Measurements from ENCODE around the gene CES2. TPM values are rescaled to one million over a fixed set of nuclear protein-coding genes. Genes with fewer than 3 reads are reported as not detected.
"Not testable (repeated sequence)": the region's sequence is repeated elsewhere in the genome, so short reads cannot be mapped to it uniquely, and the experiment has no call there.

CES2 gene
- polyA plus RNA-seq, 10 donors, result 22.3 to 28.6 (median 26.0) TPM

DNA sequence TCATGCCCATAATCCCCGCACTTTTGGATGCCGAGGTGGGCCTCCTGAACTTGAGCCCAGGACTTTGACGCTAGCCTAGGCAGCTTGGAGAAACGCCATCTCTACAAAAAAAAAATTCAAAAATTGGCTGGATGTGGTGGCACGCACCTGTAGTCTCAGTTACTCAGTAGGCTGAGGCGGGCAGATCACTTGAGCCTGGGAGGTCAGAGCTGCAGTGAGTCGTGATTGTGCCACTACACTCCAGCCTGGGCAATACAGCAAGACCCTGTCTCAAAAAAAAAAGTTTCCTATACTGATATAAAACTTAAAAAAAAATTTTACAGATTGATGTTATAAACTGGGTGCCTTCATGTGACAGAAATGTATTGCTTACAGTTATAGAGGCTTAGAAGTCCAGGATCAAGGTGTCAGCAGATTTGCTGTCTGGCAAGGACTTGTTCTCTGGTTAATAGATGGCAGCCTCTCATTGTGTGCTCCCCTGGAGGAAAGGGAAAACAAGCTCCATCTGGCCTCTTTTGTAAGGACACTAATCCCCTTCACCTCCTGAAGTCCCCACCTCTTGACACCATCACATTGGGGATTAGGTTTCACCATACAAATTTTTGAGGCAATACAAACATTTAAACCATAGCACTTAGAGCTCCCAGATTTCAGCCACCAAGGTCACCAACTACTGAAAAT is 17.3 kb downstream of the CES2 start:
- no peak for DNase-seq

DNA sequence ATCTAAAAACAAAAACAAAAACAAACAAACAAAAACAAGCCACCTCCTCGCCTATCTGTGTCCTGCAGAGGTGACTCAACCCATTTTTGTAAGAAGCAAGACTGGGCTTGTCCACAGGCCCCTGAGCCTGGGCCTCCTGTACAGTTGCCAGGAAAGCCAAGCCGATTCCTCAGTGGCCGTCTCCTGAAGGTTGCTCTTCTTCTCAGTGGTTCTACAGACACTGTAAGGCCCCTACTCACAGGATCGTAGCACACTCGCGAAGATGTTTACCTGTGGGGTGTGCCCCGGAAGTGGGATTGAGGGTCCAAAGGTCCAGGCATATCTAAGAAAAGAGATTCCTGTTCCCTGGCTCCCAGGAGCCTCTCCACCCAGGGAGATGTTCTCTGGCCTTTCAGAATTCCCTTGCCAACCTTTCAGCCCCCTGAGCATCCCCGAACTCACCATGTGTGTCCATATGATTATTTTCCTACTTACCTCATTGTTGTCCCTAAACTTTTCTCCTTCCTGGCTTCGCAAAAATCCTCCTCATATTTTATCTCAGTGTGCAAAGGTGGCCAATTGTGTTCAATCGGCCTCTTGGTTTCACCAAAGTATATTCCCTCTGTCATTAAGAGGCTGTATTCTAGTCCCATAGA is 18.3 kb downstream of the CES2 start:
- no peak for DNase-seq

DNA sequence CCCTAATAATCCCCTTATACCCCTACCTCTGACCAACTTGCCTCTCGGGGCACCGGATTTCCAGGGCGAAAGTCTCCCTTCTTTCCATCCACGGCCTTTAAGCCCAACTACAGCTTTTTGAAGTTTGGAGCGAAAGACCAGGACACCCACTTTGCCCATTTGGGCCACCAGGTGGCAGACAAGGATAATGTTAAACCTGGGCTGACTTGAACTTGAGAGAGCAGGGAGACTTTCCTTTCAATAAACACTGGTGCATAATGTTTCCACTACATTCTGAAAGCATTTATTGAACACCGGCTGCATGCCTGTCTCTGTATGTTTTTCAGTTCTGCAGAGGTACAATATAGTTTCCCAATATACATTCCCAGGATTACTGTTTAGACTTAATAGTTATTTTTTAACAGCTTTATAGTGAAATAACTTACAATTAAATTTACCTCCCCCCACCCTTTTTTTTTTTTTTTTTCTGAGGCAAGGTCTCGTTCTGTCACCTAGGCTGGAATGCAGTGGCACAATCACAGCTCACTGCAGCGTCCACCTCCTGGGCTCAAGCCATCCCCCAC is 18.9 kb downstream of the CES2 start:
- peak; percentile 68 to 85 (median 78) for DNase-seq

DNA sequence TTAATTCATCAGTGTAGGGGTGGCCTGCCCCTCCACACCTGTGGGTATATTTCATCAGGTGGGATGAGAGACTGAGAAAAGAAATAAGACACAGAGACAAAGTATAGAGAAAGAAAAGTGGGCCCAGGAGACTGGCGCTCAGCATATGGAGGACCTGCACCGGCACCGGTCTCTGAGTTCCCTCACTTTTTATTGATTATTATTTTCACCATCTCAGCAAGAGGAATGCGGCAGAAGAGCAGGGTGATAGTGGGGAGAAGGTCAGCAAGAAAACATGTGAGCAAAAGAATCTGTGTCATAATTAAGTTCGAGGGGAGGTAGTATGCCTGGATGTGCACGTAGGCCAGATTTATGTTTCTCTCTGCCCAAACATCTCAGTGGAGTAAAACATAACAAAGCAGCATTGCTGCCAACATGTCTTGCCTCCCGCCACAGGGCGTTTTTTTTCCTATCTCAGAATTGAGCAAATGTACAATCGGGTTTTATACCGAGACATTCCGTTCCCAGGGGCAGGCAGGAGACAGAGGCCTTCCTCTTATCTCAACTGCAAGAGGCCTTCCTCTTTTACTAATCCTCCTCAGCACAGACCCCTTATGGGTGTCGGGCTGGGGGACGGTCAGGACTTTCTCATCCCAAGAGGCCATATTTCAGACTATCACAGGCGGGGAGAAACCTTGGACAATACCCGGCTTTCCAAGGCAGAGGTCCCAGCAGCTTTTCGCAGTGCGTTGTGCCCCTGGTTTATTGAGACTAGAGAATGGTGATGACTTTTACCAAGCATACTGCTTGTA is 20.2 kb downstream of the CES2 start:
- DNase-seq, result not testable (repeated sequence)

DNA sequence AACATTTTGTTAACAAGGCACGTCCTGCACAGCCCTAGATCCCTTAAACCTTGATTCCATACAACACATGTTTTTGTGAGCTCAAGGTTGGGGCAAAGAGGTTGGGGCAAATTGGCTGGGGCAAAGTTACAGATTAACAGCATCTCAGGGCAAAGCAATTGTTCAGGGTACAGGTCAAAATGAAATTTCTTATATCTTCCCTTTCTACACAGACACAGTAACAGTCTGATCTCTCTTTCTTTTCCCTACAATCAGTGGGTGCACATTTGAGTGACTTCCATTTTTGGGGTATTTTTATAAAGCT is 20.8 kb downstream of the CES2 start:
- DNase-seq, result not testable (repeated sequence)

DNA sequence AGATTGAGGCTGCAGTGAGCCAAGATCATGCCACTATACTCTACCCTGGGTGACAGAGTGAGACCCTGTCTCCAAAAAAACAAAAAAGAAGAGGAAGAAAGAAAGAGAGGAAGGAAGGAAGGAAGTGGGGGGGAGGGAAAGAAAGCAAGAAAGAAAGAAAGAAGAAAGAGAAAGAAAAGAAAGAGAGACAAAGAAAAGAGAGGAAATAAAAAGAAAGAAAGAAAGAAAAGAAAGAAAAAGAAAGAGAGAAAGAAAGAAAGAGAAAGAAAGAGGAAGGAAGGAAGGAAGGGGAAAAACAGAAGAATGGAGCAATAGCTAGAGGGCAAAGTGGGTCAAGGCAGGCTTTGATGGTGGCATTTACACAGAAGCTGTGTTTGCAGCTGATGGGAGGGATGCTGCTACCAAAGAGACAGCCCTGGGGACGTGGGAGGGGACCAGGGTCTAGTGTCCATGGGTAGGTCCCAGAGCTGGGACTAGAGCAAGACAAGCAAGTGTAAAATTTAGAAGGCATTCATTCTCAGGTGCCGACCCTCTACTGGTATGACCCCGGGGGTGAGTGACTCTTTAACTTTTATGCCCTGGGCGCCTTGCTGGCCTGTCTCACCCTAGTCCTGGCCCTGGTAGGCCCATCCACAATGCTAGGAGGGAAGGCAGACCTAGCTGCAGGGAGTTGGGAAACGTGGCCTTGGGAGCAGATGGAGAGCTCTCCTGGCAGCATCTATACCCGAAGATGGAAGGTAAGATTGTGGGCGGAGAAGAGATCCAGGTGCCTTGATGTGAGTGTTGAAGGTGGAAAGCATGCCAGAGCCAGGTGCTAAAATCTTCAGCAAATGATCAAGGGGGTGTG is 23.8 kb downstream of the CES2 start:
- no peak for DNase-seq

DNA sequence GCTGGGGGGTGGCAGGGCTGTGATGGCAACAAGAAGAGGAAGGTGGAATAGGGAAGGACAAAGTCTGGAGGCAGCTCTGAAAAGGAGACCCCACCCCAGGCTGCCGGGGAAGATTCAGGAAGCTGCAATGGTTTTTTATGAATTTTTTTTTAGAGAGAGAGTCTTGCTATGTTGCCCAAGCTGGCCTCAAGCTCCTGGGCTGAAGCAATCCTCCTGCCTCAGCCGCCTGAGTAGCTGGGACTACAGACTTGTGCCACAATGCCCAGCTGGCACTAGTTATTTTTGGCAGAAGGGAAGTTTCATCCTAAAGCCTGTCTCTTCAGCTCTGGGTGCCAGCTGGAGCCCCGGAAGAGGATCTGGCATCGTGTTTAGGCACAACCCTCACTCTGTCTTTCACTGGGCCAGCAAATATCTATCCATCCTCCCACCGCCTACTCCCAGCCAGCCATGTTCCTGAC is 24.4 kb downstream of the CES2 start:
- peak in 2 of 3 donors; percentile 22 to 33 for DNase-seq

DNA sequence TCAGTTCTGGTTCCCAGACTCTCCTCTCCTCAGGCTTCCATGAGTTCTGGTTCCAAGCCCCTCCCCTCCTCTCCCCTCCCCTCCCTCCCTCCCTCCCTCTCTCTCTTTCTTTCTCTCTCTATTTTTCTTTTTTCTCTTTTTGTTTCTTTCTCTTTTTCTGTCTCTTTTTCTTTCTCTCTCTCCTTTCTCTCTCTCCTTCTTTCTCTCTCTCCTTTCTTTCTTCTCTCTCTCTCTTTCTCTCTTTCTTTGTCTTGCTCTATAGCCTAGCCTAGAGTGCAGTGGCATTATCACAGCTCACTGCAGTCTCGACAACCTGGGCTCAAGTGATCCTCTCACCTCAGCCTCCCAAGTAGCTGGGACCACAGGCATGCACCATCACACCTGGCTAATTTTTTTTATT is 25.0 kb downstream of the CES2 start:
- DNase-seq, result no peak

DNA sequence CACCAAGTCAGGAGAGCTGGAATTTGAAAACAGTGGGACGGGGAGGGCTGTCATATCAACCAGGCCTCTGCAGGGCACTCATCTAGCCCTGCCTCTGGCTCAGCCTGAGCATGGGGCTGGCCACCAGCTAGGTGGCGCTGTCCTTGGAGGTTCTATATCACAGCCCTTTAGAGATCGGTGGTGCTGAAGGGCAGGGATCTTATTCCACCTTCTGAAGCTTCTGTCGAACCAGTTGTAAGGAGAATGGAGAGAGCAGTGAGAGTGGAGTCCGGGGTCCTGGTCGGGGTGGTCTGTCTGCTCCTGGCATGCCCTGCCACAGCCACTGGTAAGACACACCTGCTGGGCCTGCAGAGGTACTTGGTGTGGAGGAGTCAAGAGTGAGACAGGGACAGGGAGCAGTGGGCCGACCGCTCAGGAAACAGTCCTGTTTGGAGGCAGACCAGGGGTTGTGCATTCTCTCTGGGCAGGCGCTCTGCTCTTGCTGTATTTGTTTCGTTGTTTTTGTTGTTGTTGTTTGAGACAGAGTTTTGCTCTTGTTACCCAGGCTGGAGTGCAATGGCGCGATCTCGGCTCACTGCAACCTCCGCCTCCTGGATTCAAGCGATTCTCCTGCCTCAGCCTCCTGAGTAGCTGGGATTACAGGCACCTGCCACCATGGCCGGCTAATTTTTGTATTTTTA is 25.9 kb downstream of the CES2 start, which contains the start of gene CES3:
Gene CES3 (plus strand): TSS at position 202 of the 680 bp plus-strand sequence. CDS start 42 bp downstream, at position 244.
- DNase-seq, result peak in 1 of 3 donors; percentile 49

DNA sequence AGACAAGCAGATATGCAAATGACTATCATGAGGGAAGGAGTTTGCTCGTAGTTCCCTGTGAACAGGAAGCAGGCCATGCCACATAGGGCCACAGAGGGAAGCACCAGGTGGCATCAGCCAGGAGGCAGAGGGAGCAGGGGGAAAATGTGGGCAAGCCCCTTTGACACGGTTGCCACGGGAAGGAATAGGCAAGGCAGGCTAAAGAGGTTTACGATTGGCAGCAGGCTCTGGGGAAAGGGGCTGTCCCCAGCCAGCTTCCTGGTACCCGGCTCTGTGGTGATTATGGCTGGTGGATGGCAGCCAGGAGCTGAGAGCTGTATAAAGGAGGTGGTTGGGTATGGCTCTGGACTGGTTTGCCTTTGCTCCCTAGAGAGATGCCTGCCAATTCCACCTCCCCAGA is 26.6 kb downstream of the CES2 start:
- DNase-seq, result no peak

DNA sequence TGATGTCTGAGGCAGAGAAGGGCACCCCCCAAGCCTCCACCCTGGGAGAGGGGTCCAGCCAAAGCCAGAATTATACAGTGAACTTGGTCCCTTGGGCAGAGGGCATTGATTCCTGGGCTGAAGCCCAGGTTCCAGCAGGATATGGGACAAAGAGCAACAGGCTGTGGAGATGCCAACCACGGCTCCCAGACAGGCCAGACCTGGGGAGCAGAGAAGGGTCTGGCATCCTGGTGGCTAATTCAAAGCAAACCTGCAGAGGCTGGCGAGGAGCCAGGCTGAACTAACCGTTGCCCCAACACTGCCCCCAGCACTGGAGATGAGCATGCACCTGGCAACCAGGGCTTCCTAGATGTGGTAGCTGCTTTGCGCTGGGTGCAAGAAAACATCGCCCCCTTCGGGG is 28.7 kb downstream of the CES2 start:
- DNase-seq, result no peak

DNA sequence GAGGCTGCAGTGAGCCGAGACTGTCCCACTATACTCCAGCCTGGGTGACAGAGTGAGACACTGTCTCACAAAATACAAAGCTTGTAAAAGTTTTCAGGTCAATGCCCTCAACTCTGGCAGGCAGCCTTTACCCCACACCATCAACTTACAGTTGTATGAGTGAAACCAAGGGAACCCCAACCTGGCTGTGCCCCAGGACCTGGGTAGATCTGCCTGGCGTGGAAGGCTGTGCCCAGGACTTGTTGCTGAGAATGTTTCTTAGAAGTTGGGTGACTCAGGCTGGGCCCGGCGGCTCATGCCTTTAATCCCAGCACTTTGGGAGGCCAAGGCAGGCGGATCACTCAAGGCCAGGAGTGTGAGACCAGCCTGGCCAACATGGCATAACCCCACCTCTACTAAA is 33.5 kb downstream of the CES2 start:
- DNase-seq, result no peak

DNA sequence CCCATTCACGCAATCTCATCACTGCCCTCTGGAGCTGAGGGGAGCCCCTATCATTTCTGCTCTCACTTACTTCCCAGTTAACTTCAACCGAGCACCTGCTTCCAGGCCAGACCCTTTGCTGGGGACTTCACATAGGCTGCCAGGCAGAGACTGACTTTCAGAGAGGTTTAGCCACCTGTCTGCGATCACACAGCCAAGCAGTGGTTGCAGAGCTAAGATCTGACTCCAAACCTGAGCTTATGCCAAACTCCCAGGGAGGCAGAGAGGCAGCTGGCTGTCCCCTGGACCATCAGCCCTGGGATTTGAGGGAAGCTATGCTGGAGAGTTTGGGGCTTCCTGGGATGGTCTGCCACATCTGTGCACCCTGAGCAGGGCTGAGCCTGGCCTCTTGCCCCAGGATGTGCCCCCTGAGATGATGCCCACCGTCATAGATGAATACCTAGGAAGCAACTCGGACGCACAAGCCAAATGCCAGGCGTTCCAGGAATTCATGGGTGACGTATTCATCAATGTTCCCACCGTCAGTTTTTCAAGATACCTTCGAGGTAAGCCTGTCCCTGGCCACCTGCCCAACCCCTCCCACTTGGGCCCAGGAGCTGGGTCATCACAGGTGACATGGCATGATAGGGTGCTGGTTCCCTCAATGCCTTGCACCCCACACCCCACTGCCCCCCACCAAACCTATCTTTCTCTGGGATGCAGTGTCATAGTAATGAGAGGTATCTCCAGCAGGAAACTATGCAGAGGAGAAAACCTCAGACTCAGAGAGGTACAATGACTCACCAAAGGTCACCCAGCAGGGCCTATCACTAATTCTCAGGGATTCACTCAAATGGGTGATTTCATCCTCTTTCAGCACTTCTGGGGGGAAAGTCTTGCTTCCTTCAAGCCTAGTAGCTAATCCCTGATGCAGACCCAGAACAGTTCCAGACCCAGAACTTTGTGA is 35.7 kb downstream of the CES2 start:
- DNase-seq, result no peak

DNA sequence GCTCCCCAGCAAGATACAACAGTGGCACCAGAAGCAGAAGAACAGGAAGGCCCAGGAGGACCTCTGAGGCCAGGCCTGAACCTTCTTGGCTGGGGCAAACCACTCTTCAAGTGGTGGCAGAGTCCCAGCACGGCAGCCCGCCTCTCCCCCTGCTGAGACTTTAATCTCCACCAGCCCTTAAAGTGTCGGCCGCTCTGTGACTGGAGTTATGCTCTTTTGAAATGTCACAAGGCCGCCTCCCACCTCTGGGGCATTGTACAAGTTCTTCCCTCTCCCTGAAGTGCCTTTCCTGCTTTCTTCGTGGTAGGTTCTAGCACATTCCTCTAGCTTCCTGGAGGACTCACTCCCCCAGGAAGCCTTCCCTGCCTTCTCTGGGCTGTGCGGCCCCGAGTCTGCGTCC is 37.7 kb downstream of the CES2 start:
- no peak for DNase-seq

DNA sequence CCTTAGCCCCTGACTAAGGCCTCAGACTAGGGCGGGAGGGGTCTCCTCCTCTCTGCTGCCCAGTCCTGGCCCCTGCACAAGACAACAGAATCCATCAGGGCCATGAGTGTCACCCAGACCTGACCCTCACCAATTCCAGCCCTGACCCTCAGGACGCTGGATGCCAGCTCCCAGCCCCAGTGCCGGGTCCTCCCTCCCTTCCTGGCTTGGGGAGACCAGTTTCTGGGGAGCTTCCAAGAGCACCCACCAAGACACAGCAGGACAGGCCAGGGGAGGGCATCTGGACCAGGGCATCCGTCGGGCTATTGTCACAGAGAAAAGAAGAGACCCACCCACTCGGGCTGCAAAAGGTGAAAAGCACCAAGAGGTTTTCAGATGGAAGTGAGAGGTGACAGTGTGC is 38.4 kb downstream of the CES2 start:
- DNase-seq, result no peak

DNA sequence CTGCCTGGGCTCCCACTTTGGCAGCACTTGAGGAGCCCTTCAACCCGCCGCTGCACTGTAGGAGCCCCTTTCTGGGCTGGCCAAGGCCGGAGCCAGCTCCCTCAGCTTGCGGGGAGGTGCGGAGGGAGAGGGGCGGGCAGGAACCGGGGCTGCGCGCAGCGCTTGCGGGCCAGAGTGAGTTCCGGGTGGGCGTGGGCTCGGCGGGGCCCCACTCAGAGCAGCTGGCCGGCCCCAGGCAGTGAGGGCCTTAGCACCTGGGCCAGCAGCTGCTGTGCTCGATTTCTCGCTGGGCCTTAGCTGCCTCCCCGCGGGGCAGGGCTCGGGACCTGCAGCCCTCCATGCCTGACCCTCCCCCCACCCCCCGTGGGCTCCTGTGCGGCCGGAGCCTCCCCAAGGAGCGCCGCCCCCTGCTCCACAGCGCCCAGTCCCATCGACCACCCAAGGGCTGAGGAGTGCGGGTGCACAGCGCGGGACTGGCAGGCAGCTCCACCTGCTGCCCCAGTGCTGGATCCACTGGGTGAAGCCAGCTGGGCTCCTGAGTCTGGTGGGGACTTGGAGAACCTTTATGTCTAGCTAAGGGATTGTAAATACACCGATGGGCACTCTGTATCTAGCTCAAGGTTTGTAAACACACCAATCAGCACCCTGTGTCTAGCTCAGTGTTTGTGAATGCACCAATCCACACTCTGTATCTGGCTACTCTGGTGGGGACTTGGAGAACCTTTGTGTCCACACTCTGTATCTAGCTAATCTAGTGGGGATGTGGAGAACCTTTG is 39.0 kb downstream of the CES2 start:
- DNase-seq, result not testable (repeated sequence)

DNA sequence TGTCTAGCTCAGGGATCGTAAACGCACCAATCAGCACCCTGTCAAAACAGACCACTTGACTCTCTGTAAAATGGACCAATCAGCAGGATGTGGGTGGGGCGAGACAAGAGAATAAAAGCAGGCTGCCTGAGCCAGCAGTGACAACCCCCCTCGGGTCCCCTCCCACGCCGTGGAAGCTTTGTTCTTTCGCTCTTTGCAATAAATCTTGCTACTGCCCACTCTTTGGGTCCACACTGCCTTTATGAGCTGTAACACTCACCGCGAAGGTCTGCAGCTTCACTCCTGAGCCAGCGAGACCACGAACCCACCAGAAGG is 39.6 kb downstream of the CES2 start:
- DNase-seq, result not testable (repeated sequence)

DNA sequence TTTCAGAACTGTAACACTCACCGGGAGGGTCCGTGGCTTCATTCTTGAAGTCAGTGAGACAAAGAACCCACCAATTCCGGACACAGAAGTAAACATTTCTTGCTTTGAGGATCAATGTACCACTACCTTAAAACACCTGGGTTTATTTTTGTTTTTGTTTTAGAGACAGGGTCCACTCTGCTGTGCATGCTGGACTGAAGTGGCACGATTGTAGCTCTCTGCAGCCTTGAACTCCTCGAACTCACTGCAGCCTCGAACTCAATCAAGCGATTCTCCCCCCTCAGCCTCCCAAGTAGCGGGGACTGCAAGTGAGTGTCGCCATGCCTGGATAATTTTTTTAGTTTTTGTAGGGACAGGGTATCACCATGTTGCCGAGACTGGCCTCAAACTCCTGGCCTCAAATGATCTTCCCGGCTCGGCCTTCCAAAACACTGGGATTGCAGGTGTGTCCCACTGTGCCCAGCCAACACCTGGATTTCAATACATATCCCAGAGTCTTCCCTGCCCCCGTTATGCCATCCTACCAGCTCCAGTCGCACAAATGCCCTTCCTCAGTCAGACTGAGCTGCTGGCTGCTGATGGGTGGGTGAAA is 40.1 kb downstream of the CES2 start:
- no peak for DNase-seq

DNA sequence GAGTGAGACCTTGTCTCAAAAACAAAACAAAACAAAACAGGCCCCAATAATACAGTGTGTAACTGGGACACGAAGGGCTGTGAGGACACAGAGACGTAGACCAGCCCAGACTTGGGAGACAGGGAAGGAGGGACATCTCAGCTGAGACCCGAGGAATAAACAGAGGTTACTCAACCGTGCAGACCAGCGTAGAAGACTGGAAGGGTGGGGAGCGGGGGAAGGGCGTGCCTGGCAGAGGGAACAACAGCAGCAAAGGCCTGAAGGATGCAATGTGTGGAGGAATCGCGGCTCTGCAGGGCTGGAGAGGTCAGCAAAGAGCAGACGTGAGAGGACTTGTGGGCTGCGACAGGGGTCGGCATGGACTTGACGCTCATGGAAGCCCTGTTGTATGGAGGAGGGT is 41.4 kb downstream of the CES2 start:
- DNase-seq, result no peak

Data from muscle of back (tissue), 11 donors.